ENCODE data around the gene GPX3.

GPX3 gene

DNA sequence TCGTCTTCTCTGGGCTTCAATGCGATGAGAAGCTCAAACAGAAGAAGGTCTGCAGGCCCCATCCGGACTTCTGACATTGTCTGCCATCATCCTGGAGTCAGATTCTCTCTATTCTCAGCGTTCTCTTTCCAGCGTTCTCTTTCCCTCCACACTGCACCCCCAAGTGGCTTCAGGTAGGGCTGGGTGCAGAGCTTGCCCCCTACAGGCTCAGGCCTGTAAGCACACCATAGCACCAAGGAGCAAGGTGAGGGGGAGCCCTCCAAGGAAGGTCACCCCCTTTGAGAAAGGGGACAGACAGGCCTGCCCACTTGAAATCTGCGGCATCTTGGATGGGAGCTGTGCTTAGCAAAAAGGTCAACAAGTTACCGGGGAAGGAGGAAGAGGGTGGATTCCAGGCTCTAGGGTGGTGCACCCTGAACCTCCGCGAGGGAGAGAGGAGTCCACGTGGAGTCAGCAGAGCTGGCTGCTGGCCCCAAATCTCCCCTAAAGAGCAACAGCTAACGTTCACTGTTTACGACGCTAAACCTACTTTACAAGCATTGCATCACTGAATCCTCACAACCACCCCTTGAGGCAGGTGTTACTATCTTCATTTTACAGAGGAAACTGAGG lies 27.5 kb downstream of the GPX3 start:
- no peak for DNase-seq (ENCODE audit: low read depth)
- H3K4me3 ChIP-seq (ENCODE audit: low read depth, low read length) = no peak overlapping the region
- TF ChIP-seq, protein P1, sequence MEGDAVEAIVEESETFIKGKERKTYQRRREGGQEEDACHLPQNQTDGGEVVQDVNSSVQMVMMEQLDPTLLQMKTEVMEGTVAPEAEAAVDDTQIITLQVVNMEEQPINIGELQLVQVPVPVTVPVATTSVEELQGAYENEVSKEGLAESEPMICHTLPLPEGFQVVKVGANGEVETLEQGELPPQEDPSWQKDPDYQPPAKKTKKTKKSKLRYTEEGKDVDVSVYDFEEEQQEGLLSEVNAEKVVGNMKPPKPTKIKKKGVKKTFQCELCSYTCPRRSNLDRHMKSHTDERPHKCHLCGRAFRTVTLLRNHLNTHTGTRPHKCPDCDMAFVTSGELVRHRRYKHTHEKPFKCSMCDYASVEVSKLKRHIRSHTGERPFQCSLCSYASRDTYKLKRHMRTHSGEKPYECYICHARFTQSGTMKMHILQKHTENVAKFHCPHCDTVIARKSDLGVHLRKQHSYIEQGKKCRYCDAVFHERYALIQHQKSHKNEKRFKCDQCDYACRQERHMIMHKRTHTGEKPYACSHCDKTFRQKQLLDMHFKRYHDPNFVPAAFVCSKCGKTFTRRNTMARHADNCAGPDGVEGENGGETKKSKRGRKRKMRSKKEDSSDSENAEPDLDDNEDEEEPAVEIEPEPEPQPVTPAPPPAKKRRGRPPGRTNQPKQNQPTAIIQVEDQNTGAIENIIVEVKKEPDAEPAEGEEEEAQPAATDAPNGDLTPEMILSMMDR (IDR thresholded peaks at IDR 0.05; ENCODE audit: control insufficient read depth, extremely low read depth, insufficient read depth) = peak; percentile 76

GRCh38 chr5:151048526-151048925 lies 28.1 kb downstream of the GPX3 start:
- TF ChIP-seq, protein P1 (IDR thresholded peaks at IDR 0.05; ENCODE audit: control insufficient read depth, extremely low read depth, insufficient read depth) = peak; percentile 44
- DNase-seq (ENCODE audit: low read depth) = no peak
- no peak overlapping the region for H3K4me3 ChIP-seq (ENCODE audit: low read depth, low read length)

- no peak overlapping the region for H3K4me3 ChIP-seq (ENCODE audit: low read depth, low read length)
- peak; percentile 19 for DNase-seq (ENCODE audit: low read depth)
- TF ChIP-seq, protein P1 (IDR thresholded peaks at IDR 0.05; ENCODE audit: control insufficient read depth, extremely low read depth, insufficient read depth) = peak; percentile 90
Measured at GRCh38 chr5:151051066-151051930, 30.9 kb downstream of the GPX3 start.

DNA sequence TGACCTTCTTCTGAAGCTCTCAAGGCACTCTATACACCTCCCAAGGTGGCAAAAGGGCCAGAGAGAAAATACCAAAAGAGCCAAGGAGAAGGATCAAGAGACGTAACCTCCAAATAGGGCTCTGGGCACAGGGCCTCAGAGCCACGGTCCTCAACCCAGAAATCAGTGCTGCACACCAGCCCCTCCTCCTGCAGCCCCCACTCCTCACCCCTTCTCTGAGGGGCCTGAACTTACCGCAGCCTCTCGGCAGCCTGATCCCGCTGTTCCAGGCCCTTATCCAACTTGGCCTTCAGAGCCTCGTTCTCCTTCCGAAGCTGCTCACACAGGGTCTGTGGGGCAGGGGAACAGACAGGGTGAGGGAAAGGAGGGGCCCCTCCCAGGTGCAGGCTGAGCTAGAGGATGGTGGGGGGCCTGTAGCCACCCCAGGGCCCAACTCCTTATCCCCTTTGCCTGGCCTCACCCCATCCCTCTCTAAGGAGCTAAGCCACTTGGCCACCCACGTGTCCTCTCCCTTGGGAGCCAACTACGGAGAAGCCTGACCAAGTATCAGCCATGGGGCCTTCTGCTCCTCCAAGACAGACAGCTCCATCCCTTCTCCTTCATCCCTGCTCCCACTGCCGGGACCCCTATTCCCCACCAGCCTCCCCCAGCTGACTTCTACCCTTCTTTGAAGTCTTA lies 31.7 kb downstream of the GPX3 start:
- TF ChIP-seq, protein P1 (IDR thresholded peaks at IDR 0.05; ENCODE audit: control insufficient read depth, extremely low read depth, insufficient read depth) = no peak
- no peak overlapping the region for H3K4me3 ChIP-seq (ENCODE audit: low read depth, low read length)
- no peak for DNase-seq (ENCODE audit: low read depth)

- no peak for DNase-seq (ENCODE audit: low read depth)
- TF ChIP-seq, protein P1 (IDR thresholded peaks at IDR 0.05; ENCODE audit: control insufficient read depth, extremely low read depth, insufficient read depth) = no peak
- no peak overlapping the region for H3K4me3 ChIP-seq (ENCODE audit: low read depth, low read length)
Measured at GRCh38 chr5:151052836-151053235, 32.4 kb downstream of the GPX3 start.

GRCh38 chr5:151053796-151054462 lies 33.5 kb downstream of the GPX3 start:
- no peak for DNase-seq (ENCODE audit: low read depth)
- TF ChIP-seq, protein P1 (IDR thresholded peaks at IDR 0.05; ENCODE audit: control insufficient read depth, extremely low read depth, insufficient read depth) = no peak
- H3K4me3 ChIP-seq (ENCODE audit: low read depth, low read length) = no peak overlapping the region

All from LNCaP clone FGC (cell line).